ENCODE measurements around the gene POTEI.
"Not testable (repeated sequence)": the region's sequence is repeated elsewhere in the genome, so short reads cannot be mapped to it uniquely, and the experiment has no call there.

POTEI gene

DNA sequence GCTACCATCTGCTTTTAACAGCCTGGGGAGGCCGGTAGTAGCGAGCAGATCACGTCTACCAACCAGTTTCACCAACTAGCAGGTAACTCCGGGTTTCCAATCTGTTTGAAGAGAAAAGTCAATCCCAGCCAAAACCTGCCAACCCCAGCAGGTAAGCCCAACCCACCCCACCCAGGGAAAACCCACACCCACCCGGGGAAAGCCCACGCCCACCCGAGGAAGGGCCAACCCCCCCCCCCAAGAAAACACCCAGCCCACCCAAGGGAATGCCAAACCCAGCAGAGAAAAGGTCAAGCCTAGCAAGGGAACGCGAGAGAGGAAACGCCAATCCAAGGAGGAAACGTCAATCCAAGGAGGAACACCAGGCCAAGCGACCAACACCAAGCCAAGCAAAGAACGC is at the start of gene POTEI:
TSS of gene POTEI (minus strand) at position 101 of the 400 bp plus-strand sequence. CDS start at position 8, 93 bp downstream.
- not testable (repeated sequence) for DNase-seq (ENCODE audit: low read depth)

DNA sequence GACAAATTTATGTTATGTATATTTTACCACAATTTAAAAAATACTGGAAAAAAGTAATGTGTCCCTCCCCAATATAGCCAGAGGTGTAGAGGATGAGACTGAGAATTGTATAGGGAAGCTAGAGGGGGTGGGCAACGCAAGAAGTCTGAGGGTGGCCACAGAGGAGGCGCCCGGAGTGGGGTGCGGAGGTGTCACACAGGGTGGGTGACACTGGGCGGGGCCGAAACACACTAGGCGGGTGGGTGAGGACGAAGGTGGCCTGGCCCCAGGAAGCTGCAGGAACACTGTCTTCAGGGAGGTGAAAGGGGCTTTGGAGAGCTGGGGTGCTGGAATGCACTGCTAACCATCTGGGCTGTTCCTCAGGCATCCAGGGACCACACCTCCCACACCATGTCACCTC is 47.3 kb upstream of the POTEI start:
- not testable (repeated sequence) for DNase-seq (ENCODE audit: low read depth)

DNA sequence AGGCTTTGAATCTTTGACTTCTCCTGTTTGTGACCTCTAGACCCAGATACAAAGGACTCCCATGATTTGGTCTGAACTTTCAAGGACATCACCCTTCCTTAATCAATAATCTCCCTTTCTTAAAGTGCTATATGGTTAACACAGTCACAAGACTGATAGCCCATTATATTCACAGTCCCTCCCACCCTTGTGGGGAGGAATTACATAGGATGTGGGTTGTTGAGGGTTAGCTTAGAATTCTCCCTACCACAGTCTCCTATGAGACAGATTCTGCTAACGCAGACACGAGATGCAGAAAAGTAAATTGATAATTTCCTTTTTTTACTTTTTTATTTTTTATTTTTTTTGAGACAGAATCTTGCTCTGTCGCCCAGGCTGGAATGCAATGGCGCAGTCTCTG is 45.0 kb upstream of the POTEI start:
- DNase-seq (ENCODE audit: low read depth), result not testable (repeated sequence)

DNA sequence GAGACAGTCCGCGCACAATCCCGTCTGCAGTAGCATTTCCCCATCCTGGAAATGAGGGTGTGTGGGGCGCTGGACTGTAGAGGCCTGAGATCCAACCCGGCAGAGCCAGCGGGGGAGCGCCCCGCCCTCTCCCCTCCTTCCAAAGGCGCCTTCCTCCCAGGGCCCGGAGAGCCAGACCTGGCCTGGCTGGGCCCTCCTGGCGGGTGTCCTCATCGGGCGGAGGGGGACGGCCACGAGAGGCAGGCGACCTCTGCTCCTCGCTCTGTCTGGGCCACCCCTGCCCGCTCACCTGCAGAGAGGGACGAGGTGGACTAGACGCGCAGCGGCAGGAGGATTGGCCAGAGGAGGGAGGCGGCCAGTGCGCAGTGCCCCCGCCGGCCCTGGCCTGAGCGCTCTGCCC is 40.3 kb upstream of the POTEI start:
- DNase-seq (ENCODE audit: low read depth), result not testable (repeated sequence)

DNA sequence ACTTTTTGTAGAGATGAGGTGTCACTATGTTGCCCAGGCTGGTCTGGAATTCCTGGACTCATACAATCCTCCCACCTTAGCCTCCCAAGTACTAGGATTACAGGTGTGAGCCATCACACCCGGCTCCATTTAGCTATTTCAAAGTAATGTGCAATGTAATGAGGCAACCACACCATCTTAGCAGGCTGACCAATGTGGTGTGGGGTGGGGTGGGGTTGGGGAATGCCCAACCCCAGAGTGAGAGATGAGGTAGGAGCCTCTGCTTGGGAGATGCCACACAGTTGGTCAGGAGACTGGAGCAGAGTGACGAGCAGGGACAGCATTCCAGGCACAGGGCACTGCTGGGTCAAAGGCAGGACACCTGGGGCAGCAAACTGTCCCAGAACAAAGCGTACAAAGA is 39.3 kb upstream of the POTEI start:
- not testable (repeated sequence) for DNase-seq (ENCODE audit: low read depth)

DNA sequence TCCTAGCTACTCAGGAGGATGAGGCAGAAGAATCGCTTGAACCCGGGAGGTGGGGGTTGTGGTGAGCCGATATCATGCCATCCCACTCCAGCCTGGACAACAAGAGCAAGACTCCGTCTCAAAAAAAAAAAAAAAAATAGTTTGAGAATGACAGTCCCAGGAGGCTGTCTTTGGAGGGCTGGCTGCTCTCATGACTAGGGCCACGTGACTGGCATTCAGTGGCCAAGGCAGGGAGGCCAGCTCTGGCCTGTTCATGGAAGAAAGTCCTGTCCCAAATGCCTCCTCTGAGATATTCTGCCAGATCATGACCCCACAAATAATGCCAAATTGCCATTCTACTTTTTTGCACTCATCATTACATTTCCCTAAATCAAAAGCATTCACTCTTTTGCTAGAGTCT is 35.9 kb upstream of the POTEI start:
- DNase-seq (ENCODE audit: low read depth), result not testable (repeated sequence)

DNA sequence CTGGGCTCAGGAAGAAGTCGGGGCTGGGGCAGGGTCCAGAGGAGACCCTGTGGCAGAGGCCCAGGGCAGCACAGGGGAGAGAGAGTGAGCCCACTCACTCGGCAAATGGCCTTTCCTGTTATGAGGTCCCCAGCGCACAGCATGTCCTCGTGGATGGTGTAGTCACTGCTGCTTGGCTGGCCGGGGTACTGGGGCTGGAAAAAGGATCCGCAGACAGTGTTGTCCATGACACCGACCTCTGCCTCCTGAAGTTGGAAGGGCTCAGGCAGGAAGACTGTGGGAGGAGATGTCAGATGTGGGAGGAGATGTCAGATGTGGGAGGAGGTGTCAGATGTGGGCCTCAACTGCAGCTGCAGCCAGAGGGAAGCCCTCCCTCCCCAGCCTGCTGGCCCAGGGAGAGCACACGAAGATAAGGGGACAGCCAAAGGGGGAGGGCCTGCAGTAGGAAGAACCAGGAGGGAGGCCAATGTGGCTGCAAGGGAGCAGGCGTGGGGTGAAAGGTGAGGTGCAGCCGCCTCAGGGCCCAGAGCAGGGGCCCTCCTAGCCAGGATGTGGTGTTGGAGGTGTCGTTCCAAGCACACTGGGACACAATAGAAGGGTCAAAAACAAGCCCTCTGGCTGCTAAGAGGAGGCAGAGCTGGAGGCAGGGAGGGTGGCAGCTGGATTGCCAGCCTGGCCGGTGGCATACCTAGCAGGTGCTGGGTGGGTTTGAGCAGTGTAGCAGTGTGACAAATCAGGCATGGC is 34.8 kb upstream of the POTEI start:
- not testable (repeated sequence) for DNase-seq (ENCODE audit: low read depth)

DNA sequence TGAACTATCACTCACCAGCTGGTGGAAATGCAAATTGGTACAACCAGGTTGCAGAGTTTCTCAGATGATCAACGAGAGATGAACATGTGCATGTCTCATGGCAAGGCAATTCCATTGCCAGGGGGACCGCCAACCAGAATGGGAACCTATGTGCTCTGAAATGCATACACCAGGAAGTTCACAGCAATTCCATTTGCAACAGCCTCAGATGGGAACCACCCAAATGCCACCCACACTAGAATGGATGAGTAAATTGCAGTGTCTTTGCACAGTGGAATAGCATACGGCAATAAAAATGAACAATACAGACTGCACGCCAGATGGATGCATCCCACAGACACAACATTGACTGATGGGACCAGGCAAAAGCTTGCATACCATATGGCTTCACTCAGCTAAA is 33.7 kb upstream of the POTEI start:
- not testable (repeated sequence) for DNase-seq (ENCODE audit: low read depth)

DNA sequence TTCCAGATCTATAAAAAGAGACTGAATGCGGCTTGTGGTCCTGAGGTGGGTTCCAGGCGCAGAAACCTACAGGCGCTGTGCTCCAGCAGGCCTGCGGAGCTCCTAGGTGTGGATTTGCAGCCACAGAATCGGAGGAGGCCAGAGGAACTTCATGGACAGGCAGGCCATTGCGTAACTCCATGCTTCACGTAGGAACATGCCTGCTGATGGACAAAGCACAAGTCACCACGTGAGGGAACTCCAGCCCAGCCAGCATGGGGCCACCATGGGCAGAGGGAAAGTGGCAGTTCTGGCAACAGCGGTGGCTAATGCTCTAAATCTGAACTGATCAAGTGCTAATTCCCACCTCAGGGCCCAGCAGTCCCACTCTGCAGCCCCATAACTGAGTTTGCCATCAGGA is 29.1 kb upstream of the POTEI start:
- DNase-seq (ENCODE audit: low read depth), result not testable (repeated sequence)

DNA sequence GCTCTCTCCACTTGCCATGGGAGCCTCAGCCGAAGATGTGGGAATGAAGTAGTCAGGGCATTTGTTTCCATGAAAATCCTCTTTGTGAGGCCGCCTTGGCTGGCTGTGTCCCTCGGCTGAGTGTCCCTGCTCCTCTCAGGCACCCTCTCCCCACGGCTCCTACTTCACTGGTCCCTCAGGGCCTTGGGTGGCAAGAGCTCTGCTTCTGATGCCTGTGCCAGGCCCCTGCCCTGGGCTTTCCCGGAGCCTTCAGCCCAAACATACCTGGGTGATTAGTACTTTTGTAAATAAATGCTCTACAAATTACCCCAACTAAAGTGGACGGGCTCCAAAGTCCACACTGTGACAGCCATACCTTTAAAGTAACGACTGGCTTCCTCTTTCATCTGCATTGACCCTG is 27.5 kb upstream of the POTEI start:
- DNase-seq (ENCODE audit: low read depth), result not testable (repeated sequence)

DNA sequence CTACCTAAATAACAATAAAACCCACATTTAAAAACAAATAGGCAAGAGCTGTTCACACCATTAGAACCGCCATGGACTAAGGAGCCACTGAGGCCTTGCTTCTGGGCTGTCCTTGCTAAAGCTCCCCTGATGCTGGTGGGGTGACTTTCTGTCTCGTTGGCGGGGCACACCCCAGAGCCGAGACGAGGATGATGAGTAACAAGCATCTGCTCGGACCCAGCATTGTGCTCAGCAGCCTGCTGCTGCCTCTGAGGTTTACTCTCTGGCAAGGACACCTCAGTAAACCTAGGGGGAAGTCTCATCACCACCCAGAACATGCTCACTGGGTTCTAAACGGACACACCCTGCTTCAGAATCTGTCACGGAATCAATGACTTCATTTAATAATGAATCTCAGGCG is 22.5 kb upstream of the POTEI start:
- not testable (repeated sequence) for DNase-seq (ENCODE audit: low read depth)

DNA sequence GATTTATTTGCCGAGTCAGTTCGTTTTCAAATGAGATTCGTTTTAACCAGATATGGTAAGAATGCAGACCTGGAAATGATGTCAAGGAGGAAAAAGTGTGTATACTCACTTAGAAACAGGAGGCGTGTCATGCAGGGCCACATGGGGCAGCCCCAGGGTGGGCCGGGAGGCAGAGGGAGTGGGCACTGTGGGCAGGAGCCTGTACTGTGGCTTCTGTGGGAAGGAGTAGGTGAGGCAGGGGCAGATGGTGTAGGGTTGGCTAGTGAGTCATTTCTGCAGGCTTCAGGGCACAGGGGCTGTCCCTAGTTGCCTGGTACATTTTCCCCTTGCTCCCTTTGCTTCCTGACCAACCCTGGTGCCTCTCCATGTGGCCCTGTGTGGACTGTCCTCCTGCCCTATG is 22.1 kb upstream of the POTEI start:
- not testable (repeated sequence) for DNase-seq (ENCODE audit: low read depth)

DNA sequence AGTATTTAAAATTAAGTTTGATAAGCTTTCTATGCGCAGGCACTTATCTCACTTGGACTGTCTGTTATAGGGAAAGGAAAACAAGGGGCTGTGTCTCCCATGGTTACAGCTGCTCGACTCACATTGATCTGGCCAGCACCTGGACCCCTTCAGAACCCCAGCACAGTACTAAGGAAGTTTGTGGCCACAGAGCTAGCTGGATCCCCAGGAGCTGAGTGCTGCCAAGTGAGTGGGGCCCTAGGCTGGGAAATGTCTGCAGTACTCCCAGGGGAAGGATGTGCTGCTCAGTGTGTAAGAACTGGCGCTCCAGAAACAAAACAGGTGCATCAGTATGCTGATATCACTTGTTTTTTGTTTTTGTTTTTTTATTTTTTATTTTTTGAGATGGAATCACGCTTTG is 21.1 kb upstream of the POTEI start:
- DNase-seq (ENCODE audit: low read depth), result not testable (repeated sequence)

DNA sequence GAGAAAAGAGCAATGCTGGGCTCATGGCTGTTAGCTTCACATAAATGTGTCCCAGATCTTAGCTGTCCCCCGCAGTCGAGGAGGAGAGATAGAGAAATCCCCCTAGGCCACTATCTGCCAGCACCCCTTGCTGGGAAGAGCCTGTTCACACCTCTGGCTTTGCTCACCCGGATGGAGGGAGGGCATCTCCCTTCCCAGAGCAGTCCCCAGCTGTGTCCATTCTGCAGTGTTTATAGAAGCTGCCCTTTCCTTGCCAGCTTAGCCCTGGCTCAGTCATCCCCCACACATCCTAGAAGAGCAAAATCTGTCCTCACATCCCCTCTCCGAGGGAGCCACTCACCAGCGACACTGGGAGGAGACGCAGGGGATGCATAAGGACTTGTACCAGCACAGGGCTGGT is 20.4 kb upstream of the POTEI start:
- DNase-seq (ENCODE audit: low read depth), result not testable (repeated sequence)

DNA sequence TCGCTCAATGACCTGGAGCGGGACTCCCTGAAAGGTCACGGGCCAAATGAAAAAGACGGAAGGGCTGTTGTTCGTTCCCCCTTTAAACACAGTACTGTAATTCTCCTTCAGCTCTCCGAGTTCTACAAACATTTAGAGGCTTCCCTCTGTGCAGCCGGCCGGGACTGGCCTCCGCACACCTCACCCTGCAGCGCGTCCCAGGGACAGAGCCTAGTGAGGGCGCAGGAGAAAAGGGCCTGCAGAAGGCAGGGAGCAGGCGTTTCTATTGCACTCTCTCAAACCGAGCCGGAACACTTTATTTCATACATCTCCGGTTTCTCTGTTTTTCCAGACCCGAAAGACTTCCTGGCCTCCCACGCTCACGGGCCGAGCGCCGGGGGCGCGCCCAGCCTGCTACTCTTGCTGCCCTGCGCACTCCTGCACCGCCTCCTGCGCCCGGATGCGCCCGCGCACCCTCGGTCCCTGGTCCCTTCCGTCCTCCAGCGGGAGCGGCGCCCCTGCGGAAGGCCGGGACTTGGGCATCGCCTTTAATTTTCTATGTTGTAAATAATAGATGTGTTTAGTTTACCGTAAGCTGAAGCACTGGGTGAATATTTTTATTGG is 18.3 kb upstream of the POTEI start:
- DNase-seq (ENCODE audit: low read depth), result not testable (repeated sequence)

DNA sequence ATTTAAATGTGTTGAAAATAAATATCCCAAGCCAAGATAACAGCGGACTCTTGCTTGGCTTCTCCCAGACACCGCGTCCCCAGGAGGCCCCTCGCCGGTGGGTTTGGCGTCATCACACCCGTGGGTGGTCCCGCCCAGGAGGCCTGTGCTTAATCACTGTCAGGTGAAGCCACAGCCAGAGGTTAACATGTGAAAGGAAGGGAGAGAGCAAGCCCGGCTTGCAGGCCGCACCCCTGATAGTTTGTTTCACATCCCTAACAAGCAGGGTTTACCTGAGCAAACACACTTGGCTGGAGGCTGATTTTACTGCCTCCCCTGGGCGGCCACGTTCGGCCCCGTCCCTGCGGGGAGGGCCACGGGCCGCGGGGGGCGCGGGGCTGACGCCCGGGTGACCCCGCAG is 13.3 kb upstream of the POTEI start:
- DNase-seq (ENCODE audit: low read depth), result not testable (repeated sequence)

DNA sequence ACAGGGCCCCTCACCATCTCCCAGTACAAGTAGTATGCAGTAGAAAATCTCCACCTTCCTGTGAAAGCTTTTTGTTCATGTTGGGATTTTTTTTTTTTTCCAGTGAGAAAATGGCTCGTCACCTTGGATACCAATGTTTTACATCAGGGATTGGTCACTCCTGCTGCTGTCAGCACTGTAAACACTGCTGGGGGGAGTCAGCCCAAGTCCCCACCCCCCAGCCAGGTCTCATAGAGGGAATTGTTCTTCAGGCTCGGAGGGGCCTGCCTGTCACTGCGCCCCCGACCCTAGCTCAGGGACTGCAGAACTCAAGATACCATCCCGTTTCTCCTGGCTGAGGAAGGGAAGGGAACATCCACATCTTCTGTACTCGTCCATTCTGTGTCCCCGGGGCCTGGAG is 11.9 kb upstream of the POTEI start, which contains the start of gene CFC1B:
TSS of gene CFC1B (plus strand) at position 231 of the 400 bp plus-strand sequence. CDS start 263 bp downstream, outside the sequence.
- not testable (repeated sequence) for DNase-seq (ENCODE audit: low read depth)

DNA sequence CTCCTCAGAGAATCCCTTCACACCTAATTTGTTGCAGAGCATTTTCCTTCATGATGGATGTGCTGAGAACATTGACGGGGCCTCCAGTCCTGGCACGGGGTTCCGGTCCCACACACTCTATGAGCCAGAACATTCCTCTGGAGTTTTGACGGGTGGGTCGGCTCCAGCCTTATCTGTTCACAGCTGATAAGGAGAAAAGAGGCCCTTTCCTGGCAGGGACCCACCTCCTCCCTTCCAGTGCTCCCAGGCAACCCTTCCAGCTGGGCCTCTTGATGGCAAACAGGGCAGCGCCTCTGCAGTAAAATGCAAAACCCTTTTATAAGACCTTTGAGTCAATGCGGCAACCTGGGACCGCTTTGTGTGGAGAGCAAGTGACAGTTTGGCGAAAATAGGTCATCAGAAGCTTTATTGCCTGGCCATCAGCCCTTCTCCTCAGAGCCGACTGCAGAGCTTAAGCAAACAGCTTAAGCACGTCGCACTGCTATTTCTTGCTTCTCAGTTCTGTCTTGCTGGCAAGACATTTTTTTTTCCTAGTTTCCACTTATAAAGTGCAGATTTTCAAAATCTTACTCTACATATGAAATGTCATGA is 9.5 kb upstream of the POTEI start:
- DNase-seq (ENCODE audit: low read depth), result not testable (repeated sequence)

DNA sequence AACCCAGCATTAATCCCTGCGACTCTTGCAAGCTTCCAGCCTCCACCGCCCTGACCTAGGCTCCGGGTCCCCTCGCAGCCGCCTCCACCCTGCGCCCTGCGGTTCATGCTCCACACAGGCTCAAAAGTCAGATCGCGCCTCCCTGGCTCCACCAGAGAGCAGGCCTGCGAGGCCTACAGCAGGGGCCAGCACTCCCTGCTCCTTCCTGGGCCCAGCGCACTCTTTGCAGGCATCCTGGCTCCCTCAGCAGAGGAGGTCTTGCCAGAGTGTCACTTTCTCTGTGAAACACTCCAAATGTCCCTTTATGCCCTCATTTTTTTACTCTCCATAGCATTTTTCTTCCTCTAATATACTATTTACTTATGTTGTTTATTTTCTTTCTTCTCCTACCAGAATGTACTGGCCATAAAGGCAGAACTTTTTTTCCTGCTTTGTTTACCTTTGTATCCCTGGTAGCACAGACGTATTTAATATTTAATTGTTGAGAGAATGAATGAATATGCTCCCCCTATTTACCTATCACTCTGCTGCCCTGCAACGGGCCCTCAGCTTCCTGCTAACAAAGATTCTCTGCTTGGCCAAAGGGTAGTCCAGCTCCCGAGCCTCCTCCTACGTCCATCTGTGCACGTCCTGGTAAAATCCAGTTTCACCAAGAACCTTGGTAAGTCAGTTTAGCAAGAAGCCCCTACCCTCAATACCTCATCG is 2.8 kb upstream of the POTEI start:
- DNase-seq (ENCODE audit: low read depth), result not testable (repeated sequence)

DNA sequence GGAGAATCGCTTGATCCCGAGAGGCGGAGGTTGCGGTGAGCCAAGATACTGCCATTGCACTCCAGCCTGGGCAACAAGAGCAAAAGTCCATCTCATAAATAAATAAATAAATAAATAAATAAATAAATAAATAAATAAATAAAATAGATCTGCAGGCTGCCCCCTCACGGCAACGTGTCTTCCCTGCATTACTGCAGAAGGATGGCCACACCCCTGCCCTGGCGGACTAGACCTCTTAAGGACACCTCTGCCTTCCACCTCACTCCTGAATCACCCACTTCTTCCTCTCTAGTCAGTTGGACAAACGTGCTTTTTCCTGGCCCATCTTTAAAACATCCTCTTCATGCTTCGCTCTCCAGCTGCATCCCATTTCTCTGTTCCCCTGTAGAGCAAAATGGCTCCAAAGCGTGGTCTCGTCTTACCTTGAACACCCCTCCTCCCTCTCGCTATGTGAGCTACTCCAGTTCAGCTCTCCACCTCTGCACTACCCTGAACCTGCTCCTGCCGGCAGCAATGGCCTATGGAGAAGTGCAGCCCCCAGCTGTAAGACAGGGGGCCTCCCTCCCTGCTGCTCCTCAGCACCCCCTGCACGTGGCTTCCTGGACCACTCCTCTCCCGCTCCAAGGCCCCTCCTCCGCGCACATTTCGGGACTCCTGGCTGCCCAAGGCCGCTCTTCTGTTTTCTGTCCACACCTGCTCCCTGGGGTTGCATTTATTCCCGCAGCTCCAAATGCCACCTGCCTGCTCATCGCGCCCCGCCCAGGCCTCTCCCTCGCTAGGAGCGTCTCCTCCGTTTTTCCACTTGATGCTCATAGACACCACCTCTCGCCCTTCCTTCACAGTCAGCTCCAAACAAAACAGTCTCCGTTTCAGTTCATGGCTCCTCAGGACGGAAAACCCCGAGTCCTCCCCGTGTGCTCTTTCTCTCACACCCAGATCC is 1.9 kb upstream of the POTEI start:
- DNase-seq (ENCODE audit: low read depth), result not testable (repeated sequence)

DNA sequence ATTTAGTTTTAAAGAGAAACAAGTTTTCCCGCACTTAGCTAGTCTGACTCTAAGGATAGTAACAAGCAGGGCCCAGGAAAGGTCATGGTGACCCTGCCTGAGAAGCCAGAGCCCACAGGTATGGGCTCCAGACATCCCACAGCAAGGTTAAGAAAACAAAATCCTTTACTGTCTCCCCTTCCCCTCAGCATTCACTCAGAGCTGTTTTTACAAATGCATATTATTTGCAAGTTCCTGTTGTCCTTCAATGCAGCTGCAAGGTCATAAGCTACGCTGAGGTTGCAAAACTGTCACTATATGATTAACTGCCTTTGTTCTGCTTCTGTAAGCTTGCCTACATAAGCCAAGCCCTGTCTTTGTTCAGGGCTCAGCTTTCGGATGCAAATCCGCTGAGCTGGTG is 18.1 kb downstream of the POTEI start:
- DNase-seq (ENCODE audit: low read depth), result not testable (repeated sequence)

All from iris pigment epithelial cell (primary cell).